B cell (primary cell): ENCODE measurements around the gene NOTUM. TPM values are rescaled to one million over a fixed set of nuclear protein-coding genes. Genes with fewer than 3 reads are reported as not detected.

Experiments
- ATAC-seq: fragments of 200-7000 bp; cut with Tn5 transposase; one replicate; pipeline ENCODE4 v1.10.0; 2021; ENCODE audit warnings: low read depth, mild to moderate bottlenecking, moderate number of reproducible peaks, moderate library complexity
- CTCF ChIA-PET: fragments of 350-600 bp; sonication (Branson Sonifier 250); formaldehyde crosslinking; loops from one replicate; lab custom pipeline; 2021; ENCODE audit warnings: antibody characterized with exemption, inconsistent platforms; lab: Charles Lee
- POLR2A ChIA-PET: fragments of 350-600 bp; sonication (Branson Sonifier 250); formaldehyde crosslinking; loops from one replicate; lab custom pipeline; 2021; ENCODE audit warnings: antibody characterized with exemption; lab: Charles Lee
- DNase-seq: peaks from one replicate; pipeline ENCODE4 v3.0.0; 2013
- H2AFZ ChIP-seq: 2 replicates; pipeline ENCODE4 v1.6.1; 2012; ENCODE audit warnings: mild to moderate bottlenecking, low read depth, low read length; ENCODE audit not compliant: insufficient read depth, poor library complexity, severe bottlenecking
- H3K27ac ChIP-seq, 2 donors: 1 replicate in 1 of 2; 2 replicates in 1 of 2; pipeline ENCODE4 v1.5.1; 2012 to 2013; ENCODE audit warnings: low read length in 2 of 2, mild to moderate bottlenecking in 2 of 2, moderate library complexity in 1 of 2
- H3K27me3 ChIP-seq, 4 experiments: fragments of 200-600 bp in 1 of 4; sonication (generic) in 1 of 4; replicated peaks in 1 of 4; 1 replicate in 2 of 4; 2 replicates in 2 of 4; pipeline versions ENCODE4 v1.6.1 to v1.7.0; 2013 to 2016; ENCODE audit warnings: low read length in 3 of 4, mild to moderate bottlenecking in 2 of 4, mixed read lengths in 1 of 4, moderate library complexity in 1 of 4; ENCODE audit not compliant: insufficient read depth in 4 of 4, control insufficient read depth in 3 of 4; ENCODE audit errors: control extremely low read depth in 1 of 4
- H3K36me3 ChIP-seq, 2 experiments: replicated peaks in 1 of 2; 1 replicate in 1 of 2; 2 replicates in 1 of 2; pipeline versions ENCODE4 v1.6.1 to v1.7.1; 2013; ENCODE audit warnings: low read length in 1 of 2; ENCODE audit not compliant: insufficient read depth in 2 of 2, control insufficient read depth in 1 of 2; ENCODE audit errors: control extremely low read depth in 1 of 2, extremely low read depth in 1 of 2
- H3K4me1 ChIP-seq, 2 donors: fragments of 200-600 bp in 1 of 2; sonication (generic) in 1 of 2; 1 replicate in 1 of 2; 2 replicates in 1 of 2; pipeline versions ENCODE4 v1.5.1 to v1.6.1; 2013 to 2017; ENCODE audit warnings: low read length in 2 of 2; ENCODE audit not compliant: control insufficient read depth in 2 of 2, insufficient read depth in 2 of 2
- H3K4me2 ChIP-seq: replicated peaks from 2 replicates; pipeline ENCODE3; 2012; ENCODE audit warnings: mild to moderate bottlenecking, low read depth, low read length; ENCODE audit not compliant: poor library complexity, severe bottlenecking
- H3K4me3 ChIP-seq, 5 experiments: fragments of 200-600 bp in 1 of 5; sonication (generic) in 1 of 5; 1 replicate in 3 of 5; 2 replicates in 2 of 5; pipeline versions ENCODE4 v1.5.1 to v1.7.0; 2011 to 2016; ENCODE audit warnings: low read length in 4 of 5, mild to moderate bottlenecking in 4 of 5, low read depth in 2 of 5, control low read depth in 1 of 5, moderate library complexity in 1 of 5; ENCODE audit not compliant: insufficient read depth in 1 of 5; ENCODE audit errors: control extremely low read depth in 1 of 5, extremely low read depth in 1 of 5
- H3K79me2 ChIP-seq: fragments of 200-600 bp; sonication (generic); one replicate; pipeline ENCODE4 v1.6.0; 2016; ENCODE audit warnings: low read length; ENCODE audit not compliant: control insufficient read depth, insufficient read depth
- H3K9ac ChIP-seq: fragments of 200-600 bp; sonication (generic); 2 replicates; pipeline ENCODE4 v1.6.1; 2017; ENCODE audit warnings: mild to moderate bottlenecking, low read length, moderate library complexity
- H3K9me3 ChIP-seq, 3 donors: one replicate each; pipeline versions ENCODE4 v1.6.1 to v1.7.1; 2013; ENCODE audit warnings: low read length in 2 of 3; ENCODE audit not compliant: control insufficient read depth in 2 of 3, insufficient read depth in 1 of 3; ENCODE audit errors: control extremely low read depth in 1 of 3
- H4K20me1 ChIP-seq: 2 replicates; pipeline ENCODE4 v1.6.0; 2012; ENCODE audit warnings: mild to moderate bottlenecking, low read length; ENCODE audit not compliant: insufficient read depth, control insufficient read depth, poor library complexity, severe bottlenecking
- H3K27ac Mint-ChIP-seq: one replicate; pipeline ENCODE4 v1.8.0; 2021; ENCODE audit warnings: mixed read lengths
- H3K27me3 Mint-ChIP-seq: one replicate; pipeline ENCODE4 v1.8.0; 2021; ENCODE audit warnings: mixed read lengths
- H3K4me1 Mint-ChIP-seq: one replicate; pipeline ENCODE4 v1.8.0; 2021; ENCODE audit warnings: mixed read lengths
- H3K4me3 Mint-ChIP-seq: one replicate; pipeline ENCODE4 v1.8.0; 2021; ENCODE audit warnings: mixed read lengths
- H3K9me3 Mint-ChIP-seq: one replicate; pipeline ENCODE4 v1.8.0; 2022; ENCODE audit warnings: mixed read lengths; ENCODE audit not compliant: insufficient read depth
- EZH2 ChIP-seq: IDR thresholded peaks from 2 replicates; pipeline ENCODE4 v1.6.1; 2012; ENCODE audit warnings: borderline replicate concordance, low read depth, mild to moderate bottlenecking, moderate library complexity, low read length; ENCODE audit not compliant: insufficient read depth, poor library complexity, severe bottlenecking
- WGBS: methylation state at CpG from one replicate; pipeline ENCODE4 v1.1.5; 2013; ENCODE audit warnings: missing lambda C conversion rate; ENCODE audit not compliant: insufficient coverage; 5-methylcytosine and 5-hydroxymethylcytosine counted together
- intact Hi-C: fragments of 100-400 bp; cut with micrococcal nuclease; formaldehyde crosslinking; loops from one replicate; pipeline ENCODE4 v1.10.0; 2022
- polyA plus RNA-seq: library from polyadenylated mRNA; depleted of rRNA; stranded (reverse); fragments of >200 nt; gene quantifications from 2 replicates; pipeline ENCODE4 v1.2.3, GENCODE V29; 2012
- total RNA-seq, 2 donors: library from RNA; stranded (reverse); fragments of 120-200 nt in 1 of 2; gene quantifications; 1 replicate in 1 of 2; 2 replicates in 1 of 2; pipeline versions ENCODE4 v1.2.3 to v1.2.4, GENCODE V29; 2013 to 2022
- TF ChIP-seq, protein P1 (sequence below): fragments of 200-600 bp; IDR thresholded peaks from one replicate; pipeline ENCODE4 v1.8.0; 2022; ENCODE audit warnings: antibody characterized with exemption, mild to moderate bottlenecking

Gene NOTUM
- total and polyA plus RNA-seq, 2 donors (not counting 1 experiment from before 2014, with no cell fraction given), result not detected

DNA sequence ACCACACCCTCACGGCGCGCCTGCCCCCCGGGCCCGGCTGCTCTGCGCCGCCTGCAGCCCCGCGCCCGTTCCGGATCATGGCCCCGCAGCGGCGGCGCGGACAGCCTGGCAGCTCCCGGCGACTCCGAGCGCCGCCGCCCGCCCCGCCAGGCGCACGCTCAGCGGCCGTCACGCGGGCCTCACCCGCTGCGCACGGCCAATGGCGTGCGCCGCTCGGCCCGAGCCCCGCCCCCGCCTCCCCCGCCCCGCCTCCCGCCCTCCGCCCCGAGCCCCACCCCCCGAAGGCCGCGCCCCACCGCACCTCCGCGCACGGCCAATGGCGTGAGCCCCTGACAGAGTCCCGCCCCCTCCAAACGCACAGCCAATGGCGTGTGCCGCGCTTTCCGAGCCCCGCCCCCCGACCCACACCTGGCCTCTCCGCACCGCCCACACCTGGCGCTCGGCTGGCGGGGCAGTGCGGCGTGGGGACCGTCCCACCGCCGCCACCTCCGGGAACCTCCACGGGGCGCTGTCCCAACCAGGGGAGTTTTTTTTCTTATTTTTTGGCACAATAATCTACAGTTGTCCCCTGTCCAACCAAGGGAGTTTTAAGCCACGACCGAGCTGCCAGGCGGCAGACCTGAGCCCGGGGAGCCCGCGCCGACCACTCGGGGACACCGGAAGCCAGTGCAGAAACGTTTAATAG is 49.6 kb downstream of the NOTUM start, which contains the start of gene PCYT2:
Gene PCYT2, minus strand, starts transcription at position 123 of the 685 bp plus-strand sequence. Its CDS starts 44 bp downstream, at position 79.
- H3K9me3 Mint-ChIP-seq, result no peaks in the 10 kb centered on the region
- peaks cover 0 to 3% (median 0%) of the 10 kb centered on the region in 3 donors for H3K9me3 ChIP-seq
- peak within 1 kb of the TSS in 1 of 2 donors; percentile 59 for H3K27ac ChIP-seq
- 6% methylated on average over 55 of the region's 84 CpGs for WGBS
- peak within 1 kb of the TSS; percentile 74 for H2AFZ ChIP-seq
- no peaks in the 10 kb centered on the region for H3K27me3 Mint-ChIP-seq
- no peaks in the 10 kb centered on the region for H3K27me3 ChIP-seq
- H4K20me1 ChIP-seq, result peaks cover 61% of the 10 kb centered on the region
- H3K79me2 ChIP-seq, result peaks cover 41% of the 10 kb centered on the region
- peak; percentile 95 for ATAC-seq
- H3K4me3 ChIP-seq, result peak within 1 kb of the TSS; percentile 43 to 75 (median 65)
- H3K9ac ChIP-seq, result peak within 1 kb of the TSS; percentile 73
- DNase-seq, result peak; percentile 94
- peaks cover 0 to 41% of the 10 kb centered on the region in 2 experiments for H3K36me3 ChIP-seq
- no peak for TF ChIP-seq EZH2
- TF ChIP-seq, protein P1, sequence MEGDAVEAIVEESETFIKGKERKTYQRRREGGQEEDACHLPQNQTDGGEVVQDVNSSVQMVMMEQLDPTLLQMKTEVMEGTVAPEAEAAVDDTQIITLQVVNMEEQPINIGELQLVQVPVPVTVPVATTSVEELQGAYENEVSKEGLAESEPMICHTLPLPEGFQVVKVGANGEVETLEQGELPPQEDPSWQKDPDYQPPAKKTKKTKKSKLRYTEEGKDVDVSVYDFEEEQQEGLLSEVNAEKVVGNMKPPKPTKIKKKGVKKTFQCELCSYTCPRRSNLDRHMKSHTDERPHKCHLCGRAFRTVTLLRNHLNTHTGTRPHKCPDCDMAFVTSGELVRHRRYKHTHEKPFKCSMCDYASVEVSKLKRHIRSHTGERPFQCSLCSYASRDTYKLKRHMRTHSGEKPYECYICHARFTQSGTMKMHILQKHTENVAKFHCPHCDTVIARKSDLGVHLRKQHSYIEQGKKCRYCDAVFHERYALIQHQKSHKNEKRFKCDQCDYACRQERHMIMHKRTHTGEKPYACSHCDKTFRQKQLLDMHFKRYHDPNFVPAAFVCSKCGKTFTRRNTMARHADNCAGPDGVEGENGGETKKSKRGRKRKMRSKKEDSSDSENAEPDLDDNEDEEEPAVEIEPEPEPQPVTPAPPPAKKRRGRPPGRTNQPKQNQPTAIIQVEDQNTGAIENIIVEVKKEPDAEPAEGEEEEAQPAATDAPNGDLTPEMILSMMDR, result no peak
- peak within 1 kb of the TSS; percentile 99 for H3K4me2 ChIP-seq
- peaks cover 15% of the 10 kb centered on the region for H3K4me1 Mint-ChIP-seq
- ChIA-PET POLR2A (interaction anchor here (0.6 kb wide), 1 partner anchor 67 kb away, joined by 3 read pairs; no protein-coding TSS in a partner anchor), CTCF (interaction anchor here (0.6 kb wide), 1 partner anchor 790 kb away, joined by 3 read pairs; no protein-coding TSS in a partner anchor)
- peaks cover 10 to 19% of the 10 kb centered on the region in 2 donors for H3K4me1 ChIP-seq
- H3K27ac Mint-ChIP-seq, result peak within 1 kb of the TSS; percentile 63
- peak within 1 kb of the TSS; percentile 86 for H3K4me3 Mint-ChIP-seq
- intact Hi-C loops, result loop anchor here (1.0 to 2.0 kb wide), 4 partner anchors 15 to 112 kb away; partner anchors contain the start of genes ALYREF, ANAPC11, LRRC45 and MAFG
